Activated CD4-positive, CD25-positive, alpha-beta regulatory T cell treated with anti-CD3 and anti-CD28 coated beads, Interleukin-2, amount 50 U/mL, for 72 hours (primary cell): Measurements from ENCODE around the gene GRM6.
A peak's percentile ranks its signal among the peaks of the same experiment; 100 is the strongest.

ENCODE experiments used
- DNase-seq: peaks from one replicate; pipeline ENCODE4 v3.0.0; 2021

The GRM6 gene

DNA sequence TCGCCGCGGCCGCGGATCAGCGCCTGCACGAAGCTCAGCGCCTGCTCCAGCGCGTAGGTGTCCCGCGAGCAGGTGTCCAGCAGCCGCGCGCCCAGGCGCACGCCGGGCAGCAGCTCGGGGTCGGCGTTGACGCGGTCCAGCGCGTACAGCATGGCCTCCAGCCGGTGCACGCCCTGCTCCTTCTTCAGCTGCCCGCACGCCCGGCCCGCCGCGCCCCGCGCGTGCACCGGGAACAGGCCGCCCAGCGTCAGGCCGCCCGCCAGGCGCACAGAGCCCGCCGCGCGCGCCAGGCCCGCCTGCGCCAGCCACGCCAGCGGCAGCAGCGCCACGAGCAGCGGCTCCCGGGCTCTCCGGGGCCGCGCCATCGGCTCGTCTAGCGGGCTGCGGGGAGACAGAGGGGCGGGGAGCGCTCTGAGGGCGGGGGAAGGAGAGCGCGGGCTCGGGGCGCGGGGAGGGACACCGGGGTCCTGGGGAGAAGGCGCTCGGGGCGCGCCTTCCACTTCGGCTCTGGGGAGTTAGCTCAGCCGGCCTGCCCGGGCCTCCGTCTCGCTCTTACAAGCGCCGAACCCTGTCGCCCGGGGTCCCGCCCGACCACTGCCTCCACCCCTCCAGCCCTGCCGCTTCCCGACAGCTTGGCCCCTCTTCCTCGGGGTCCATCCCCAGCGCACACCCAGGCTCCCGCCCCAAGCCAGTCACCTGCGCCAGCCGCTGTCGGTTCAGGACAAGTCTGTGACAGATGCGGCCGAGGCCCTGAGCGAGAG, at the start of gene GRM6:
Gene GRM6, minus strand, starts transcription at position 741 of the 761 bp plus-strand sequence. Its CDS starts 376 bp downstream, at position 365.
- no peak for DNase-seq

DNA sequence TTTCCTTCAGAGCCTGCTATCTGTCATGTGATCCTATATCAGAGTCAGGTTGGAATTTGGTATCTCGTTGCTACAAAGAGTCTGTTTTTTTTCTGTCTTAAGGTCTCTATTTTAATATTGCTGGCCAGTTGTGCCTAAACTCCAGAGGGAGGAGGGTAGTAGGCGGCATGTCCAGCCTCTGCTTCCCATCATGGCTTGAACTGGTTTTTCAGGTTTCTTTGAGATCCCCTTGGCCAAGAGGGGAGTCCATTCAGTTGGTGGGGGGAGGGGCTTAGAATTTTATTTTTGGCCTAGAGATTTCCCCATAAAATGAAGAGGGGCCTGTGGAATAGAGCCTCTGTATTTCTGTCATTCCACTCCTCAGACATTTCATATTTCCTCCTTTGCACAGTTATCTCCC, 49.6 kb upstream of the GRM6 start:
- DNase-seq = no peak

GRCh38 chr5:179033004-179033580, 38.0 kb upstream of the GRM6 start:
- DNase-seq = no peak

DNA sequence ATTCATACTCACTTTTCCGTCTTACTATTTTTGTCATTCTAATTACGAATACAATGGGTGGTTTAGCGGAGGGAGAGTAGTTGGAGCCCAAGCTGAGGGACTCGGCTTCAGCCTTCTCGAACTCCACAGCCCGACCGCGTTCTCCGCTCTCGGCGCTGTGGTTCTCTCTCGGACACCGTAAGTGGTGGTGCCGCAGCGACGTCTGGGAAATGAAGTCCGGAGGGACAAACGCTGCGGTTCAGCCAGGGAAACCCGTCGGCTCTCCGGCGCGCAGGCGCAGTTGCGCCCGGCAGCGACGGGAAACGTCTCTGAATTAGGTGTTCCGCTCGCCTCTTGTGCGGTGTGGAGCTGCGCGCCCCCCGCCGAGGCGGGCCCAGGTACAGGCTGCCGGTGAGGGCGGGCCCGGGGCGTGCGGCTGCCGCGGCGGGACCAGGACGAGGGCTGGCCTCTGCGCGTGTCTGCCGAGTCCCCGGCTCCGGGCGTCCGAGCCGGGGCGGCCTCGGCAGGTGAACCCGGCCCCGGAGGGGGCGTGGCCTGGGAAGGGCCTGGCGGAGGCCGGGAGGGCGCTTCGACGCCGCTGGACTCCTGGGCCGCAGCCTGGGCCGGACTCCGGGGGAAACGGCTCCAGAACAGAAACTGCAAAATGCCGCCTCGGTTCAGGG, 28.5 kb upstream of the GRM6 start, which contains the start of gene ZNF879:
Gene ZNF879, plus strand, starts transcription at position 277 of the 662 bp plus-strand sequence. CDS start 1,201 bp downstream, outside the sequence.
- peak; percentile 89 for DNase-seq

DNA sequence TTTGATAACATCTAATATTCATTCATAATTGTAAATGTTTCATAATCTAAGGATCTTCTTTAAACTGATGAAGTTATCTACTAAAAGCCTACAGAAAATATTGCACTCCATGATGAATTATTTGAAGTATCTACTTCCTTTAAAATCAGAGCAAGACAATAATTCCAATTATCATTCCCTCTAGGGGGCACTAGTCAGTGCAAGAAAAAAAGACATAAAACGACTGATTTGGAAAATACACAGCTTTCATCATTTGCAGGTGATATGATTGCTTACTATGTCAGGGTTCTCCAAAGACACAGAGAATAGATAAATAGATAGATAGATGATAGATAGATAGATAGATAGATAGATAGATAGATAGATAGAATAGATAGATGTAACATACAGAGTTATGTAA, 13.5 kb upstream of the GRM6 start:
- DNase-seq = no peak

GRCh38 chr5:179006564-179006963, 11.4 kb upstream of the GRM6 start:
- no peak for DNase-seq

- DNase-seq = no peak
Measured at GRCh38 chr5:178998441-178998840, 3.3 kb upstream of the GRM6 start.

DNA sequence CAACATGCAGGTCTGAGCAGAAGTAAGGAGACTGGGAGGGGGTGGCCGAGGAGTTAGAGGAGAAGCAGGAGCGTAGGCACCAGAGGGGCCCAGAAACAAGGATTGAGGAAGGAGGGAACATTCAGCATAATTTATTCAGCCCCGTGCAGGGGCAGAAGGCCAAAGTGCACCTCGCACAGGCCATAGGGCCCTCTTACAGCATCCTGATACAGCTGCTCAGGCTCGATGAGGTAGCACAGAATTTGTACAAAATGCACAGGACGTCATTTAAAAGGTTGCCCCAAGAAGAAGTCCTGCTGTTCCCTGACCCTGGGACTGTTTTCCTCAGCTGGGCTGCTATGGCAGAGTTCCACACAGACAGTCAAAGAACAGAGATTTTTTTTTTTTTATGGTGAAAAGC, 2.1 kb upstream of the GRM6 start:
- DNase-seq = no peak

GRCh38 chr5:178996156-178996555, 1.0 kb upstream of the GRM6 start:
- DNase-seq = no peak

- no peak for DNase-seq
Measured at GRCh38 chr5:178995341-178995690, 196 bp upstream of the GRM6 start.

GRCh38 chr5:178993955-178994579, 1.1 kb downstream of the GRM6 start:
- DNase-seq = no peak

- DNase-seq = no peak
Measured at GRCh38 chr5:178993236-178993765, 1.8 kb downstream of the GRM6 start.

- no peak for DNase-seq
Measured at GRCh38 chr5:178992291-178992895, 2.7 kb downstream of the GRM6 start.

DNA sequence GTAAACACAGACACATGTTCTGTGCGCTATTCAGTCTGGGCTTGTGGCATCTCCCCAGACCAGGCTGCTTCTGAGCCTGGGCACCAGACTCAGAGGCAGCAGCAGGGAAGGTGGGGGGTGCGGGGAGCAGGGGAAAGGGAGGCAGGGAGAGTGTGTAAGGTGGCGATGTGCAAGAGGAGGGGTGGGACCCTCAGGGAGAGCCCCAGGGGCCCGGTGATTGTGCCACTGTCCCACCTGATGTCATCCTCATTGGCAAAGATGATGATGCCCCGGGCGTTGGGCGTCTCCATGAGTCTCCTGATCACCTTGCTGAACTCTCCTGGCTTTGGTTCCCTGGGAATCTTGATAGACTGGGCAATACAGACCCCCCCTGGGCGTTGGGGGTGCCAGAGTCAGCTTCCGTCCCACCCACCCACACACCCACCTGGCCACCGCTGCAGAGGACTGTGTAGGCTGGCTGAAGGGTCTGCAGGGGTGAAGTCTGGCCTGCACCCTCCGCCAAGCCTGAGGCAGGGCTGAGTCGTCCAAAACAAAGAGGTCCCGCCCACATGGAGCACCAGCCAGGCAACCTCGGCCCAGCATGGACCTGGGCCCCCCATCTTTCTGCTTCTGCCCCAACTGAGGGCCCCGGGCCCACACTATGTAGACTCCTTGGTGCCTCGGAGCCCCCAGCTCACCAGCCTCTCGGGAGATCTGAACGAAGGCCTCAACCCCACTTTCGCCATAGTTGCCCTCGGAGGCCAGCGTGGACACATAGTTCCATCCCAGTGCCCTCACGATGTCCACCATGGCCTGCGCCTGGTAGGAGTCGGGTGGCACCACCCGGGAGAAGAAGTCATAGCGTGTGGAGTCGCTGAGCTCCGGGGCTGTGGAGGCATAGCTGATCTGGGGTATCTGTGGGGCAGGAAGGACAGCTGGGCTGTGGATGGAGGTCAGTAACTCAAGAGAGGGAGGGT, 3.7 kb downstream of the GRM6 start:
- no peak for DNase-seq

DNA sequence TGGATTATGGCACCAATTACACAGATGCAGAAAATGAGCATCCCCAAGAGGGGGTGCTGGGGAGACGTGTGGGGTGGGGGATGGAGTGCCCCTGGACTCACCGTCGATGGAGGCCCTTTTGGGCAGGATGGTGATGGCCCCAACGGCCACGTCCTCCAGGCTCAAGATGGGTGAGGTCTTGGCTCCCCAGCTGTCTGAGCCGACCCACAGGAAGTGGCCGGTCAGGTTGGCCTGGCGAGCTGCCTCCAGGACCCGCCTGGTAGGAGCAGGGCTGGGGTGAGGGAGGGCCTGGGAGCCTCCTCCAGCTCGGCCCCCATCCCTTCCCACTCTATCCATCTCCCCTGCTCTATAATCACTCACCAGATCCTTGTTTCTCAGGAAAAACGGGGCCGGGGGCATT, 4.6 kb downstream of the GRM6 start:
- no peak for DNase-seq

GRCh38 chr5:178989311-178989710, 5.8 kb downstream of the GRM6 start:
- DNase-seq = no peak

- no peak for DNase-seq
Measured at GRCh38 chr5:178988436-178989220, 6.5 kb downstream of the GRM6 start.

- DNase-seq = no peak
Measured at GRCh38 chr5:178986326-178986960, 8.7 kb downstream of the GRM6 start.

GRCh38 chr5:178984145-178985072, 10.7 kb downstream of the GRM6 start:
- DNase-seq = no peak
